ENCODE data around the gene MICAL2. TPM values are rescaled to one million over a fixed set of nuclear protein-coding genes. Genes with fewer than 3 reads are reported as not detected.

The MICAL2 gene
- total and polyA plus RNA-seq, 2 of the 8 experiments (the other 6 are each of a cell fraction or from before 2014, with no cell fraction given): 1.3 to 4.1 TPM

DNA sequence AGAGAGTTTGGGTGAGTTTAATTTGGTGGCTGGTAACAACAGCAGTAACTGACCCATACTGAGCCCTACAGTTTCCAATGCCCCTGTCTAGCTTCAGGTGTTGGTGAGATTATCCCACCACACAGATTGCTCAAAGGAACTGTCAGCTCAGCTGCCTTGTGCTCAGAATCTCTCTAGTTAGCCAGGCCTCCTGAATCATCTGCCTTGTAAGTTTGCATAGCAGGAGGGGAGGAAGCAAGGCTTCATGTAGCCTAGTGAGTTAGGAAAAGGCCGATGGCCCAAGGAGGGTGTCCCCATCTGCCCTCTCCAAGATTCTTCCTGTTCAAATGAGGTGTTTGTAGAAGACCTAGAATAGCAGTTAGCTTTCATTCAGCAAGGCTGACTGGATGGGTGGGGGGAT lies 74.3 kb downstream of the MICAL2 start:
- DNase-seq (ENCODE audit: low read depth in 1 of 2, low spot score in 2 of 2) (no peak), FAIRE-seq (no peak)
- no peaks in the 10 kb centered on the region for H3K79me2 ChIP-seq (ENCODE audit: control insufficient read depth in 1 of 2, insufficient read depth in 2 of 2, low read length in 2 of 2)
- no peak overlapping the region for H3K56ac ChIP-seq (replicated peaks; ENCODE audit: insufficient read length, low read depth, low read length)
- no peak overlapping the region for H3K18ac ChIP-seq (ENCODE audit: extremely low read depth, low read length)
- H3K4me1 ChIP-seq (replicated peaks in 1 of 4; ENCODE audit: control insufficient read depth in 3 of 4, insufficient read depth in 4 of 4, low read length in 3 of 4): no peaks in the 10 kb centered on the region
- H2BK15ac ChIP-seq (ENCODE audit: low read length): no peak overlapping the region
- H3K9ac ChIP-seq (replicated peaks in 1 of 4; ENCODE audit: extremely low read depth in 1 of 4, low read depth in 3 of 4, low read length in 3 of 4): no peak overlapping the region
- ChIA-PET CTCF (ENCODE audit: partially characterized antibody) (interaction anchor here (0.7 to 1.9 kb wide), 4 partner anchors 51 to 1168 kb away, joined by 3 to 6 read pairs (median 3); no protein-coding TSS in a partner anchor), POLR2A (ENCODE audit: partially characterized antibody) (no interaction called here)
- no peaks in the 10 kb centered on the region; the same call in 1 of the 2 replicates for H3K23me2 ChIP-seq (ENCODE audit: low read depth, low read length)
- no peak overlapping the region for H4K5ac ChIP-seq (ENCODE audit: insufficient read length, low read depth, low read length)
- H3K9me3 ChIP-seq (ENCODE audit: insufficient read depth in 2 of 2, low read depth in 1 of 2, low read length in 1 of 2): no peaks in the 10 kb centered on the region
- no peak overlapping the region for H3K4ac ChIP-seq (replicated peaks; ENCODE audit: insufficient read length, low read depth, low read length)
- H3K36me3 ChIP-seq (ENCODE audit: control insufficient read depth in 2 of 4, insufficient read depth in 4 of 4, low read length in 3 of 4): no peaks in the 10 kb centered on the region
- WGBS, 2 experiments (ENCODE audit: extremely low coverage in 1 of 2, insufficient coverage in 1 of 2, insufficient read length in 1 of 2, insufficient replicate concordance in 2 of 2, low coverage in 1 of 2, low lambda C conversion rate in 2 of 2, missing lambda C conversion rate in 1 of 2): 100% methylated on average over 1 of the region's 1 CpG; no CpG with 5 or more reads in 1 of the 2 experiments
- H2BK120ac ChIP-seq (replicated peaks; ENCODE audit: low read depth, low read length): no peak overlapping the region
- H4K20me1 ChIP-seq (replicated peaks in 1 of 2; ENCODE audit: control insufficient read depth in 1 of 2, insufficient read depth in 2 of 2, low read length in 2 of 2): no peaks in the 10 kb centered on the region
- H3K14ac ChIP-seq (ENCODE audit: insufficient read length): no peak overlapping the region
- no peak overlapping the region for H3K4me3 ChIP-seq (ENCODE audit: extremely low read depth in 1 of 4, insufficient read depth in 2 of 4, low read depth in 3 of 4, low read length in 4 of 4)
- H2BK5ac ChIP-seq (ENCODE audit: low read depth, low read length): no peak overlapping the region
- H3K23ac ChIP-seq (ENCODE audit: insufficient read length): no peak overlapping the region
- no peak overlapping the region for H2AK5ac ChIP-seq (ENCODE audit: low read depth, low read length)
- H2BK20ac ChIP-seq (ENCODE audit: low read length): no peak overlapping the region
- H3K27me3 ChIP-seq (replicated peaks in 1 of 4; ENCODE audit: control insufficient read depth in 3 of 4, extremely low read depth in 1 of 4, insufficient read depth in 3 of 4, low read length in 3 of 4): no peaks in the 10 kb centered on the region
- no peak overlapping the region for H2BK12ac ChIP-seq (ENCODE audit: low read depth, low read length)
- no peak overlapping the region for H3K4me2 ChIP-seq (ENCODE audit: insufficient read depth in 1 of 2, low read depth in 2 of 2, low read length in 2 of 2)
- no peak overlapping the region for H4K8ac ChIP-seq (ENCODE audit: extremely low read depth, insufficient read depth, low read length)
- H2AFZ ChIP-seq (ENCODE audit: low read length): no peak overlapping the region
- H4K91ac ChIP-seq (replicated peaks; ENCODE audit: insufficient read length, low read length): no peak overlapping the region
- H3K79me1 ChIP-seq (ENCODE audit: low read depth, low read length): no peaks in the 10 kb centered on the region
- no peak overlapping the region for H3K27ac ChIP-seq (ENCODE audit: low read depth, low read length)
- TF ChIP-seq CTBP2 (IDR thresholded peaks at IDR 0.05; ENCODE audit: borderline replicate concordance, insufficient read depth, insufficient read length, low read length) (no peak), EZH2 (IDR thresholded peaks at IDR 0.05; ENCODE audit: low read depth, low read length, severe bottlenecking) (no peak), RXRA (IDR thresholded peaks at IDR 0.05; ENCODE audit: insufficient read depth, low read depth, low read length) (no peak), ZNF274 (IDR thresholded peaks at IDR 0.05; ENCODE audit: borderline replicate concordance, extremely low read depth, low read length) (no peak), HDAC2 (IDR thresholded peaks at IDR 0.05; ENCODE audit: borderline replicate concordance in 1 of 2, low read depth in 2 of 2, low read length in 2 of 2) (no peak), KDM4A (IDR thresholded peaks at IDR 0.05; ENCODE audit: low read depth, low read length, severe bottlenecking) (no peak), RFX5 (IDR thresholded peaks at IDR 0.05; ENCODE audit: borderline replicate concordance, low read depth, low read length) (no peak)
- TF ChIP-seq, protein P1, sequence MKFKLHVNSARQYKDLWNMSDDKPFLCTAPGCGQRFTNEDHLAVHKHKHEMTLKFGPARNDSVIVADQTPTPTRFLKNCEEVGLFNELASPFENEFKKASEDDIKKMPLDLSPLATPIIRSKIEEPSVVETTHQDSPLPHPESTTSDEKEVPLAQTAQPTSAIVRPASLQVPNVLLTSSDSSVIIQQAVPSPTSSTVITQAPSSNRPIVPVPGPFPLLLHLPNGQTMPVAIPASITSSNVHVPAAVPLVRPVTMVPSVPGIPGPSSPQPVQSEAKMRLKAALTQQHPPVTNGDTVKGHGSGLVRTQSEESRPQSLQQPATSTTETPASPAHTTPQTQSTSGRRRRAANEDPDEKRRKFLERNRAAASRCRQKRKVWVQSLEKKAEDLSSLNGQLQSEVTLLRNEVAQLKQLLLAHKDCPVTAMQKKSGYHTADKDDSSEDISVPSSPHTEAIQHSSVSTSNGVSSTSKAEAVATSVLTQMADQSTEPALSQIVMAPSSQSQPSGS (IDR thresholded peaks at IDR 0.05; ENCODE audit: low read length): no peak

Measured in H1 (cell line).